Measurements from ENCODE around the gene SHTN1. TPM values are rescaled to one million over a fixed set of nuclear protein-coding genes. Genes with fewer than 3 reads are reported as not detected.

Gene SHTN1
- total and polyA plus RNA-seq, 2 of the 4 experiments (the other 2 are of a cell fraction): 0.54 to 2.3 TPM

GRCh38 chr10:116948530-116948870, 56.5 kb downstream of the SHTN1 start:
- H4K20me1 ChIP-seq (ENCODE audit: insufficient read depth, low read length): no peaks in the 10 kb centered on the region
- H4K5ac ChIP-seq (ENCODE audit: low read depth, low read length): no peak overlapping the region
- H3K9me3 ChIP-seq (ENCODE audit: control insufficient read depth, insufficient read depth, low read length): no peaks in the 10 kb centered on the region
- H2BK120ac ChIP-seq (ENCODE audit: low read depth, low read length): no peak overlapping the region
- intact Hi-C loops (cut with micrococcal nuclease): no loop called here
- H3K4me2 ChIP-seq (ENCODE audit: low read depth, low read length): no peak overlapping the region
- in situ Hi-C loops (cut with MboI; ENCODE audit: low sequenced_read_pairs): no loop called here
- no peak overlapping the region for H2BK15ac ChIP-seq (ENCODE audit: low read depth, low read length)
- H3K27ac ChIP-seq (ENCODE audit: insufficient read depth, low read length): no peak overlapping the region
- no CpG with 5 or more reads among the region's 1 CpG for WGBS, 2 experiments (ENCODE audit: extremely low coverage in 2 of 2, insufficient read length in 1 of 2)
- H2AK5ac ChIP-seq (ENCODE audit: low read depth, low read length): no peak overlapping the region
- H2AK9ac ChIP-seq (replicated peaks; ENCODE audit: low read depth, low read length, poor library complexity): no peak overlapping the region
- no peaks in the 10 kb centered on the region for H3K27me3 ChIP-seq (ENCODE audit: control insufficient read depth, insufficient read depth, low read length)
- ATAC-seq (ENCODE audit: low read depth): no peak
- H4K91ac ChIP-seq (ENCODE audit: insufficient read depth, low read depth, low read length): no peak overlapping the region
- CTCF ChIA-PET: no interaction called here
- no peak overlapping the region for H3K23ac ChIP-seq (ENCODE audit: low read depth, low read length)
- H3K4me3 ChIP-seq (ENCODE audit: insufficient read depth, low read depth, low read length): no peak overlapping the region
- H3K9ac ChIP-seq (ENCODE audit: low read depth, low read length): no peak overlapping the region
- dilution Hi-C loops (cut with HindIII; ENCODE audit: low sequenced_read_pairs, unreplicated experiment): no loop called here
- no peak overlapping the region for H2BK20ac ChIP-seq (ENCODE audit: low read depth, low read length)
- BruUV-seq (replicated peaks): no TSS peak
- H3K14ac ChIP-seq (replicated peaks; ENCODE audit: low read depth, low read length): no peak overlapping the region
- TF ChIP-seq CHD1 (IDR thresholded peaks at IDR 0.05; ENCODE audit: low read depth, low read length) (no peak), MAFK (IDR thresholded peaks at IDR 0.05; ENCODE audit: low read depth, low read length) (no peak), NFE2L2 (IDR thresholded peaks at IDR 0.05; ENCODE audit: low read depth, low read length) (no peak), USF2 (IDR thresholded peaks at IDR 0.05; ENCODE audit: low read depth, low read length) (no peak), RAD21 (IDR thresholded peaks at IDR 0.05; ENCODE audit: low read length) (no peak), SMC3 (IDR thresholded peaks at IDR 0.05; ENCODE audit: low read depth, low read length) (no peak), RFX5 (IDR thresholded peaks at IDR 0.05; ENCODE audit: low read depth, low read length) (no peak), FOS (IDR thresholded peaks at IDR 0.05; ENCODE audit: low read depth, low read length) (no peak), CEBPB (IDR thresholded peaks at IDR 0.05; ENCODE audit: low read depth, low read length) (no peak), RCOR1 (IDR thresholded peaks at IDR 0.05; ENCODE audit: insufficient replicate concordance, low read length) (no peak)
- no peak overlapping the region for H3K18ac ChIP-seq (ENCODE audit: low read depth, low read length)
- H3K9me1 ChIP-seq (ENCODE audit: insufficient read depth, low read length): no peaks in the 10 kb centered on the region
- peaks cover 5% of the 10 kb centered on the region; the same call in 1 of the 2 replicates for H3K4me1 ChIP-seq (ENCODE audit: control insufficient read depth, insufficient read depth, low read length)
- no peak overlapping the region for H2BK5ac ChIP-seq (ENCODE audit: low read depth, low read length, poor library complexity, severe bottlenecking)
- H2AFZ ChIP-seq (replicated peaks; ENCODE audit: low read length, poor library complexity): no peak overlapping the region
- no peaks in the 10 kb centered on the region for H3K79me1 ChIP-seq (ENCODE audit: low read depth in 1 of 2, low read length in 2 of 2)
- no peak overlapping the region for H3K56ac ChIP-seq (ENCODE audit: extremely low read depth, insufficient read depth, low read length)
- H4K8ac ChIP-seq (ENCODE audit: low read depth in 2 of 2, low read length in 2 of 2): no peak overlapping the region
- 0 out of 2 replicates have a peak, but pooled peaks cover 1% of the 10 kb centered on the region for H3K36me3 ChIP-seq (ENCODE audit: control insufficient read depth, insufficient read depth, low read length)
- H3K4ac ChIP-seq (ENCODE audit: low read depth, low read length): no peak overlapping the region
- DNase-seq: no peak
- POLR2A ChIA-PET (ENCODE audit: unreplicated experiment): no interaction called here
